GM21717 (cell line): ENCODE measurements around the gene ATP7B.
A peak's percentile ranks its signal among the peaks of the same experiment; 100 is the strongest.
"Not testable (repeated sequence)": the region's sequence is repeated elsewhere in the genome, so short reads cannot be mapped to it uniquely, and the experiment has no call there.

Experiments
- ATAC-seq: cut with Tn5 transposase; IDR thresholded peaks from one replicate; pipeline ENCODE4 v1.9.1; 2021; ENCODE audit warnings: mild to moderate bottlenecking, moderate library complexity; ENCODE audit not compliant: unreplicated experiment

Gene ATP7B

DNA sequence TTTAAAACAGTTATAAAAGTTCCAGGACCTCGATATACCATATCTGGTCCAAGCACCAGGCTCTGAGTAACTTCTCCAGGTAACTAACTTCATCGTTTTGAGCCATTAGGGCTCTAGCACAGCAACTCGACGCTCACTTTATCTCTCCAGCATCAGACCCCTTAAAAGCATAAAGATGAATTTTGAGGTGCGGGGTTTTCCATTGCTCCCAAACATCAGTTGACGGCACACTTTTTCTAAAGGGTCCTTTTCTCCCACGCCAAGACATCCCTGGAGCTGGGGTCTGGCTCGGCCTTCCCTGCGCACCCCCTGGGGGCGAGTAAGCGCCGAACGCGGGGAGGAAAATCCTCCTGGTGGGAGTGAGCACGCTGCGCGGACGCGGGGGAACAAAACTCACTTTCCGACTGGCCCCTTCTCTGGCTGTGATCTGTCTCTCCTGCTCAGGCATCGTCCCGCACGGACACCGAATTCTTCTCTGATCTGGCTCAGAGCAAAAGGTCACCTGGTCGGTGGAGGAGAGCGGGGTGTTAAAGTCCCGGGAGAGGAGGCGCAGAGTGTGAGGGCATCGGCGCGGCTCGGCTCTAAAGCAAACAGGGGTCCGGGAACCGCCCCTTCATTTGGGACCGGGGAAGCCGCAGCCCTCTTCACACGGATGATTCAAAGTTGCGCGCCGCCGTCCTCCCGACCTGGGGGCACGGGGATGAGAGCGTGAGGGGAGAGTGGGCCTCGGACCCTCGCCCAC is at the start of gene ATP7B:
TSS of gene ATP7B (minus strand) at position 561 of the 742 bp plus-strand sequence. CDS start at position 448, 113 bp downstream.
- ATAC-seq: peak; percentile 14

DNA sequence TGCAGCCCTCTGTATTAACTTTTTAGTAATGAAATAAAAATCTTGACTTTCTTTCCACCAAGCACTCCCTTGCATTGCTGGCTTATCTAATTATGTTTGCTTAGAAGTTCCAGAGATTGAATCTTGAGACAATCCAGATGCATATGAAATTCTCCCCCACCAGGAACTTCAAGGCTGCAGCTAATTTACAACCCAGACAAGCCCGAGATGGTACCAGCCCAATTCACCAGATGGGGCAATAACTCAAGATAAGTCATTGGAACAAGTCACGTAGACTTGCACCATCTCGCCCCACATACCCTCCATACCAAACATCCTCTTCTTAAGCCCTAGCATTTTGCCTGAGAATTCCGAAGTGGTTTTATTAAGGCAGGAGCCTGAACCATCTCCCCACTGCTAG is 42.2 kb upstream of the ATP7B start:
- ATAC-seq: no peak

DNA sequence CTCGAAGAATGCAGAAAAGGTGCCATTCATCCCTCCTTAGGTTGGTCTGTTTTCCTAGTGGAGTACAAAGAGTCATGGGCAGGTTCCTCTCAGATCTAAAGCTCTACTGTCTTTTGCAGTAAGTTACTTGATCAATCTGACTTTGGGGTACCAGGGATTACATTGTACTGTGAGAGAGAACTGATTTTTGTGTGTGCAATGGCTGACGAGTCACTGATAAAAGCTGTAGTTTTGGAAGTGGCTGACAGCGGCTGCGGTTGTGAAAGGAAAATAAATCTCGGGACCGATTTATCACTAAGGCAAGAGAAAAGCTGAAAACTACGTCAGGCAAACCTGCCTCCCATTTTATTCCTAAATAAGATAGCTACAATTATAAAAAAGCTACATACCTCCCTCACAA is 40.1 kb upstream of the ATP7B start:
- no peak for ATAC-seq

DNA sequence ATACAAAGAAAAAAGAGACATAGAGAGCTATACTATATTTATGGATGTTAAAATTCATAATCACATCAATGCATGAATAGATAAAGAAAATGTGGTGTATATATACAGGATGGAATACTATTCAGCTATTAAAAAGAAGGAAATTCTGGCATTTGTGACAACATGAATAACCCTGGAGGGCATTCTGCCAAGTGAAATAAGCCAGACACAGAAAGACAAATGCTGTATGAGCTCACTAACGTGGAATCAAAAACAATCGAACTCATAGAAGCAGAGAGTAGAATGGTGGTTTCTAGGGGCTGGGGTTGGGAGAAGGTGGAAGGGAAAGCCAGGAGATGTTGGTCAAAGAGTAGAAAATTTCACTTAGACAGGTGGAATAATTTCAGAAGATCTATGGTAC is 37.3 kb upstream of the ATP7B start:
- ATAC-seq: no peak

DNA sequence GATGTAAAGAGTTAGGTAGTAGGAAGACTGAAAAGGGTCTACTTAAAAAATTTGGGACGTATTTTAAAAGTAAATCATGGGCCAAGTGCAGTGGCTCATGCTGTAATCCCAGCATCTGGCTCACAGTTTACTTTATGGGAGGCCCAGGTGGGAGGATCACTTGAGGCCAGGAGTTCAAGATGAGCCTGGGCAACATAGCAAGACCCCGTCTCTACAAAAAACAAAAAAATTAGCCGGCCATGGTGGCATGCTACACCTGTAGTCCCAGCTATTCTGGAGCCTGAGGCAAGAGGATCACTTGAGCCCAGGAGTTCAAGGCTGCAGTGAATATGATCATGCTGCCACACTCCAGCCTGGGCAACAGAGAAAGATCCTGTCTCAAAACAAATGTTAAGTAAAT is 36.2 kb upstream of the ATP7B start:
- no peak for ATAC-seq

DNA sequence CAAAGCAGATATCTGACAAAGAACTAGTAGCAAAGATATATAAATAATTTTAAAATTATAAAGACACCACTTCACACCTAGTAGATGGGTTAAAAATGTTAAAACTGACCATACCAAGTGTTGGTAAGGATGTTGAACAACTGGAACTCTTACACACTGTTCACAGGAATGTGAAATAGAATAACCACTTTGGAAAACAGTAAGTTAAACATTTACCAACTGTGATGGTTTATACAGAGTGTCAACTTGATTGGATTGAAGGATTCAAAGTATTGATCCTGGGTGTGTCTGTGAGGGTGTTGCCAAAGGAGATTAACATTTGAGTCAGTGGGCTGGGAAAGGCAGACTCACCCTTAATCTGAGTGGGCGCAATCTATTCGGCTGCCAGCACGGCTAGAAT is 32.4 kb upstream of the ATP7B start:
- no peak for ATAC-seq

DNA sequence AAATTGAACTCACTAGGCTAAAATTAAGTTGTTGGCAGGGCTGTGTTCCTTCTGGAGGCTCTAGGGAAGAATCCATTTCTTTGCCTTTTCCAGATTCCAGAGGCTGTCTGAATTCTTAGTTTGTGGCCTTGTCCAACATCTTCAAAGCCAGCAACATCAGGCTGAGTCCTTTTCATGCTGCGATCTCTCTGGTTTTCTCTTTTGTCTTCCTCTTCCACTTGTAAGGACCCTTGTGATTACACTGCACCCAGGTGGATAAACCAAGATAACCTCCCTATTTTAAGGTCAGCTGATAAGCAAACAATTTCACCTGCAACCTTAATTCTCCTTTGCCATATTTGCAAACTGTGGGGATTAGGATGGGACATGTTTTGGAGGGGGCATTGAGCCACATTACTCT is 24.8 kb upstream of the ATP7B start:
- ATAC-seq: no peak

DNA sequence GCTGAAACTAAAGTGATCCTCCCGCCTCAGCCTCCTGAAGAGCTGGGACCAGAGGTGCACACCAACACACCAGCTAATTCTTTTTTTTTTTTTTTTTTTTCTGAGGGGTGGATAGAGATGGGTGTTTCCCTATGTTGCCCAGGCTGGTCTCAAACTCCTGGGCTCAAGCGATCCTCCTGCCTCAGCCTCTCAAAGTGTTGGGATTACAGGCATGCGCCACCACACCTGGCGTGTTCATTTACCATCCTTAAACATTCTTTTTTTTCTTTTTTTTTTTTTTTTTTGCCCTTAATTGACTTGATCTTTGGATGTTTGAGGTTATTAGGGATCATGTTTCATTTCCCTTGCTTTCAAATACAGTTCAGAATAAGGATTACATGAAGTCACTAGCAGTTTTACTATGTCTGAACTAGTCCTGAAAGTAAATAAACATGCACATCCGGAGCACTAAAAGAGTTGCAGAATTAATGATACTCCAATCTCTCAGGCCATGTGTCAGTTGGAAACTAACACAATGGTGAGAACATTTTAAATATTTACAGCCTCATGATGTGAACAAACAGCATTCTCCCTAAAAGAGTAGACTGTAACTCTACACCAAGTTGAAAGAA is 23.5 kb upstream of the ATP7B start:
- no peak for ATAC-seq

DNA sequence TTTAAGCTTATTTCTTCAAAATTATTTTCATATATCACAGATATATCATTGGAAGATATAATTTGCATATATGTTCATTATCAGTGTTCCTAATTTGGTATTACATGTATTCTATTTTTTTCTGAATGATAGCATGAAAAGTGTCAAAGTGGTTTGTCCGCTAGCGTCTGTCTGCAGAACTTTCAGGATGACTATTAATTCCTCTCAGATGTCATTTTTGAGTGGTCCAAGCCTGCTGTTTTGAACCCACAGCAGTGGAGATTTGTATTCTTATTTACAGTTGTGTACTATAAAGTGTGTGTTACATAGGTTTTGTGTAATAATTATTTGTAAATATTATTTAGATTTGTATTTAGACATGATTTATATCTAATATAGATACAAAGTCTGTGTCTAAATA is 21.8 kb upstream of the ATP7B start:
- no peak for ATAC-seq

DNA sequence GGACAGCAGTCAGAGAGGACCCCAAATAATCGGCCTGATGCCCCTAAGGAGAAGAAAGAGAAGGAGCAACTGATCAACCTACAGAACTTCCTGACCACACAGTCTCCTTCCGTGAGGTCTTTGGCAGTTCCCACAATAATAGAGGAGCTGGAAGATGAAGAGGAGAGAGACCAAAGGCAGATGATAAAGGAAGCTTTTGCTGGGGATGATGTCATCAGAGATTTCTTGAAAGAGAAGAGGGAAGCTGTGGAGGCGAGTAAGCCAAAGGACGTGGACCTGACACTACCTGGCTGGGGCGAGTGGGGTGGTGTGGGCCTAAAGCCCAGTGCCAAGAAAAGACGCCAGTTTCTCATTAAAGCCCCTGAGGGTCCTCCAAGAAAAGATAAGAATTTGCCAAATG is 19.2 kb upstream of the ATP7B start:
- not testable (repeated sequence) for ATAC-seq

DNA sequence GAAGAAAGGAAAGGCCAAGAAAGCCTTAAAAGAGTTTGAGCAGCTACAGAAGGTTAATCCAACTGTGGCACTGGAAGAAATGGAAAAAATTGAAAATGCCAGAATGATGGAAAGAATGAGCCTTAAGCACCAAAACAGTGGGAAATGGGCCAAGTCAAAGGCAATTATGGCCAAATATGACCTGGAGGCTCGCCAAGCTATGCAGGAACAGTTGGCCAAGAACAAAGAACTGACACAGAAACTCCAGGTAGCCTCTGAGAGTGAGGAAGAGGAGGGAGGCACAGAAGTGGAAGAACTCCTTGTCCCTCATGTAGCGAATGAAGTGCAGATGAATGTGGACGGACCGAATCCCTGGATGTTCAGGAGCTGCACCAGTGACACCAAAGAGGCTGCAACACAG is 18.3 kb upstream of the ATP7B start:
- ATAC-seq: no peak

DNA sequence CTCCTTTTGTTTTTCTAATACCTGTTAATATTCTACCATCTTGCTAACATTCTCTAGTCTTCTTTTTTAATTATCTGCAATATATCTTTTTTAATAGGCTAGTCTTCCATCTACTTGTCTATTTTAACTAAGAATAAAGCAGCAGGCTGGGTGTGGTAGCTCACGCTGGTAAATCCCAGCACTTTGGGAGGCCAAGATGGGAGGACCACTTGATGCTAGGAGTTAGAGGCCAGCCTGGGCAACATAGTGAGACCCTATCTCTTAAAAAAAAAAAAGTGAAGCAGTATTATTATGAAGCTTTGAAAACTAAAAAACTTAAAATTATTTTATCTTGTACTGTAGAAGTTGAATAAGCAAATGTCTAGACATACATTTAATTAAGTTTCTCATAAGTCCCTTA is 16.6 kb upstream of the ATP7B start:
- ATAC-seq: no peak

DNA sequence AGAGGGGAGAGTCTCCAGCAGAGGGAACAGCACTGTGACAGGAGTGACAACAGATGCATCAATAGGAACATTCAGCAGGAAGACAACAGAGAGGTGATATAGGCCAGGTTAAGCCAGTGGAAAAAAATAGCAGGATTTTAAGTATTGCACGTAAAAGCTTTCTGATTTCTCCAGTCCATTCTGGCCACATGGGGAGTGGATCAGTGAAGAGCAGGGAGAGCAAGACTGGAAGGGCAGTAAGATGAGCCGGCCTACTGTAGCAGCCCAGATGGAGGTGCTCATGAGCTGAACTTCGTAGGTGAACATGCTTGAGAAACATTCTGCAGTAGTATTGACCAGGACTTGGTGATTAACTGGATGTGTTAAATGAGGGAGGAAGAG is 15.0 kb upstream of the ATP7B start:
- ATAC-seq: no peak

DNA sequence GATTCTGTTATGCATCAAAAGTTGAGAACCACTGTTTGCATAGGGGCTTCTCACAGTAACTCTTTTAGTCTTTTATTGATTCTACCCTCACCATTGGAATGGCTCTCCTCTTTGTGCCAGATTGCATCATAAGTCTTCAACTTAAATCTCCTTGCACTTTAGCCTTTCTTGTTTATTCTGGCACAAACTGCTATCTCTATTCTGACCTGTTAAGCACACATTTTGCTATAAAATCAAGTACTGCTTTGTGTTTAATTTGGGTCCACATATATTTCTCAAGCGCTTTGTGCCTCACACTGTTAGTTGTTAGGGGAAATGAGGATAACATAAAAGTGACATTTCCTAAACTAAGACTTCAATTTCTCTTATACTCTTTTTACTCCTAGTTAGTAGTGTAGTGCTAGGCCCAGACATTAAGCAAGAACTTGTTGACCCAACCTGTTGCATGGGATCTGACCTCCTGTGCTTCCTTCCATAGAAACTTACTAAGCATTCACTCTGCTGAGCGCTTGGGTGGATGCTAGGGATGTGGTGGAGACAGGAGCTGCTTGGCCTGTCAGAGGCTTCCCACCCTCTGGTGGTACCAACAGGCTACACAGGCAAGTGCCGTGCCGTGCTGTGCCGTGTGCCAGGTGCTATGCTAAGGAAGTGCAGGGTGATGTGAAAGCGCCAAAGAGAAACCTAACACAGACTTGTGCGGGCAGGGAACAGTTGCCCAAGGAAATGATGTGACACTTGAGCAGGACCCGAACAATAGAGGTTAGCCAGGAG is 14.4 kb upstream of the ATP7B start:
- no peak for ATAC-seq

DNA sequence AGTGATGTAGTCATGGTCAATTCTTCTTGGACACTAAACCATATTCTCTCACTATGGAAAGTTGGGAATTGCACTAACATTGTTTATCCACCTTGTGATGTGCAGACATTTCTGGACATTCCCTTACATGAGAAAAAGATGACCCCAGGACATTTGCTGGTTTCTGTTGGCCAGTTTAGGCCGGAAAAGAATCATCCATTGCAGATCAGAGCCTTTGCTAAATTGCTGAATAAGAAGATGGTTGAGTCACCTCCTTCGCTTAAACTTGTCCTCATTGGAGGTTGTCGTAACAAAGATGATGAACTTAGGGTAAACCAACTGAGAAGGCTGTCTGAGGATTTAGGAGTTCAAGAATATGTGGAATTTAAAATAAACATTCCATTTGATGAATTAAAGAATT is 13.2 kb upstream of the ATP7B start, which contains the start of gene UTP14C:
TSS of gene UTP14C (plus strand) at position 211 of the 400 bp plus-strand sequence. CDS start 4,114 bp downstream, outside the sequence.
- ATAC-seq: no peak

DNA sequence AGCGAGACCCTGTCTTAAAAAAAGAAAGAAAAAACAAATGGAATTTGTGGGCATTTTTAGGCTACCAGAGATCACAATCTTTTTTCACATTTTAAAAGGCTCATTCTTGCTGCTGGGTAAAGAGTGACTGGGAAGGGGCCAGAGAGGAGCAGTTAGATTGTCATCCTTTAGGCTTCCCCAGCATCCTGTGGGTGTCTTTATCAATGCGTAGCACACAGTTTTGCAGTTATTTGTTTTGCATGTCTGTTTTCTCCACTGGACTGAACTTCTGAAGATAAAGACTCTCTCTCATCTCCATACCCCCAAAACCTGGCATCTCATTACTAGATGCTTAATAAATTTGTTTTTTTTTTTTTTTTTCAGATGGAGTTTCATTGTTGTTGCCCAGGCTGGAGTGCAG is 11.1 kb upstream of the ATP7B start:
- no peak for ATAC-seq

DNA sequence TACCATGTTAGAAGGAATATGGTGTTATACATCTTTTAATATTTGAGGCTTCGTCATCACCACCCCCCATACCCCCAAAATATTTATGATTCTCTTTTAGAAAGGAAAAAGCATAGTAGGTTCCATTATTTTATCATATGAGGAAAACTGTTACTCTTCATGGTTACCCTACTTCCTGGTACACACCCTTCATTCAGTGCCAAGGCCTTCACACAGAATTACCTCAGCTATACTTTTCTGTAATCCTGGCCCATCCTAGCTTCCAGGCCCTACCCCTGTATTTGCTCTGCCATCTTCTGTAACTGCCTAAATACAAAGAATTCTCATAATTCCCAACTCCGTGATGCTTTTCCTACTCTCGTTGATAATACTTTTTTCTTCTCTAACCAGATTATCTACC is 8.9 kb upstream of the ATP7B start:
- no peak for ATAC-seq

DNA sequence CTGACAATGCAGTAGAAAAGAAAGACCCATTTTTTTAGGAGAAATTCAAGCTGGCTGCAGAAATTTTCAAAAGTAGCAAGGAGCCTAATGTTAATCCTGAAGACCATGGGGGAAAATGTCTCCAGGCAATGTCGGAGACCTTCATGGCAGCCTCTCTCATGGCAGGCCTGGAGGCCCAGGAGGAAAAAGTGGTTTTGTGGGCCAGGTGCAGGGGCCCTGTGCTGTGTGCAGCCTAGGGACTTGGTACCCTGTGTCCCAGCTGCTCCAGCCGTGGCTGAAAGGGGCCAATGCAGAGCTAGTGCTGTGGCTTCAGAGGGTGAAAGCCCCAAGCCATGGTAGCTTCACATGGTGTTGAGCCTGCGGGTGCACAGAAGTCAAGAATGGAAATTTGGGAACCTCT is 5.0 kb upstream of the ATP7B start:
- ATAC-seq: no peak

DNA sequence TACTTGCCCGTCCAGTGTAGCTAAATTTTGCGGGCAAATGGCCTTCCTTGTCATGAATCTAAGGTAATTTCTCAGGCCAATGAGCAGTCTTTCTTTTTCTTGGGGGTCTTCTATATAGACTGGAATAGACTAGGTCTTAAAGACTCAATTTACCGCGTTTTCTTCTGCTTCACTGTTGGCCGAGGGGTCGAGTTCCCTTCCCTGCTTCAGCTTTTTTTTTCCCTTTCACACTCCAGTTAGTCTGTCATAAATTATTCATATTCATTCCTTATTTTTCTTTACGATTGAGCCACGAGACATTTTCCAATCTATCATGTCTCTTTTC is 1.2 kb upstream of the ATP7B start:
- no peak for ATAC-seq

DNA sequence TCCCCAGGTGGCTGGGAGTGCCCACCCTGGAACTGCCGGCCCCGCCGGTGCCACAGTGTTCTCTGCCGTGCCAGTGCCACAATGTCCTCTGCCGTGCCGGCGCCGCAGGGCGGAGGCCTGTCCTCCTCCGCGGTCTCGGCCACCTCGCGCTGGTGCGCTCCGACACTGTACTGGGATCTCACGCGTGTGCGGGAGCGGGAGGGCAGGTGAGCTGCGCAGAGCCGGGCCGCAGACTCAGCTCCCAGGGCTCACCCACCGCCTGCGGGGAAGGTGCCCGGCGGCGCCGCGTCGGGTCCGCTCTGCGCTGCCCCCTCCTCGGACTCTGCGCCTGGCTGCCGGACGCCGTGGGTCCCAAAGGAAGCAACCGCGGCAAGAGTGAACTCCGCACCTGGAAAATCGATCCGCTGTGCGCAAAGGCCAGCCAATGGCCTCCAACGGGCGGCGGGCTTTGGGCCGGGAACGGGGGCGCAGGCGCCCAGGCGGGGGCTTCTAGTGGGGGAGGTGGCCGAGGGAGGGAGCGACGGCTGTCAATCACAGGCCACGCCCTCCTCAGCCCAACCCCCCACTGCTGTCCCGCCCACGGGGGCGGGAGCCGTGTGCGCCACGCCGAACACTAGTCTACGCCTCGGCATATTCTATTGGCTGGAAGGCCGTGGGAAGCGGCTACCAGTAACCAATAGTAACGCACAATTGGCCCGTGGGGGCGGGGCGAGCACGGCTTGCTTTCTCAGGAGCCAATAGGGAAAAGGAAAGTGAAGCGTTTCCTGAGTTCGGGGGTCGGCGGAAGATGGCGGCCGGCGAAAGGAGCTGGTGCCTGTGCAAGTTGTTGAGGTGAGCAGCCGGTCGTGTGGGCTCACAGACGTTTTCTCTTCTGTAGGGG is 622 bp upstream of the ATP7B start, which contains the start of gene ALG11:
TSS of gene ALG11 (plus strand) at position 767 of the 880 bp plus-strand sequence. CDS start at position 788, 21 bp downstream.
- peak; percentile 100 for ATAC-seq

DNA sequence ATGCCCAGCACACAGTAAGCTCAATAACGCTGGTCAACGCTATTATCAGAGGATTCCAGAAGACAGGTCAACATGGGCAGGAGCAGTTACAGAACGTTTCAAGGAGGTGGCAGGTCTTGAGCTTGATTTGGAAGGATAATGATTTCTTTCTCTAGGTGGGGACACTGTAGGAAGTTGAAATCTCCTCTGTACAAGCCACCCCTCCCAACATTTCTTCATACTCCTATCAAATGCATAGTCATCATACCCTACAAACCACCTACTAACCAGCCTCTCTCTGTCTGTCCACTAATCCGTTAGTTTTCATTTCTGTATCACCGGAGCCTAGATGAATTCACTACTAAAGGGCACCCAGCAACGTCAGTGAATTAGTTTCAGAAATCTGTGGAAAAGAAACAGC is 1.3 kb downstream of the ATP7B start:
- no peak for ATAC-seq
